ENCODE data around the gene PYY.
"Not testable (repeated sequence)": the region's sequence is repeated elsewhere in the genome, so short reads cannot be mapped to it uniquely, and the experiment has no call there.

PYY gene

DNA sequence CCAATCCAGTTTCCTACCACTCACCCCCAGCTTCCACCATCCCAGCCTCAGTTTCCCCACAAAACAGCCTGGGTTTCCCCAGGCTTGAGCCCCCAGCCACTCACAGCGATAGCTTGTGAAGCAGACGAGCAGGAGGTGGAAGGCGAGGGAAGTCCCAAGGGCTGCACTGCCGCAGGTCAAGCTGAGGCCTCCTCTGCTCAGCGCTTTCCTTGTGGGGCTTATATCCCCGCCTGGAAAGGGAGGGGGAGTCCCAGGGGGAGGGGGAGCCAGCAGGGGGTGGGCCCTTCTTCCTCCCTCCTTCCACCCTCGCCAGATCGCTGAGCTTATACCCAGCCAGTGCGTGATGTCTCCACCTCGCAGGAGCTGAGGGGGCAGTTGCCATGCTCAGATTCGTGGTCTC, at the start of gene PYY:
TSS of gene PYY (minus strand) at position 195 of the 400 bp plus-strand sequence. CDS start 457 bp downstream, outside the sequence.
- no peak for DNase-seq (ENCODE audit: low read depth in 2 of 2)

DNA sequence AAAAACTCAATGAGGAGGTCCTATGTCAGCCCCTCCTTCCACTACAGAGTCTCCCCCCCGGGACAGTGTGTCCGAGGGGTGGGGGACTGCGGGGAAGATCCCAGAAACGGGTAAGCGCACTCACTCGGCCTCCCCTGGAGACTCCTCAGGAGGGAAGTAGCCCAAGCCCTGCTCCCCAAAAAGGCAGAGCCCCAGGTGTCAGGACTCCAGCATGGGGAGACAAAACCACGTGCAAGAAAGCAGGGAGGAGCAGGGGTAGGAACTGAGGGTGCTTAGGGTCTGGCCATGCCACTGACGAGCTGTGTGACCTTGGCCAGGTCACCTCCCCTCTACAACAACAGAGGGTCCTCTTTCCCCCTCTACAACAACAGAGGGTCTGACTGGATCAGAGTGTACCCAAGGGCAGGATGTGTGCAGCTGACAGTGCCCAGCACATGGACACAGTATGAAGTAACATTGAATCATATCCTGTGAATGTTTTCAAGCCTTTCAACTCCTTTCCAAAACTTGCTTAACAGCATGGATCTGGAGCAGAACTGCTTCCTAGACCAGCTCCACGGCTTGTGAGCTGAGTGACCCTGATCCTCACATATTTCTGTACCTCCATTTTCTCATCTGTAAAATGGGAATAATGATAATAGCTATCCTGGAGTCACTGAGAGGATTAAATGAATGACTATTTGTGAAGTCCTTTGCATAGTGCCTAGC, 48.6 kb upstream of the PYY start:
- no peak for DNase-seq (ENCODE audit: low read depth in 2 of 2)

DNA sequence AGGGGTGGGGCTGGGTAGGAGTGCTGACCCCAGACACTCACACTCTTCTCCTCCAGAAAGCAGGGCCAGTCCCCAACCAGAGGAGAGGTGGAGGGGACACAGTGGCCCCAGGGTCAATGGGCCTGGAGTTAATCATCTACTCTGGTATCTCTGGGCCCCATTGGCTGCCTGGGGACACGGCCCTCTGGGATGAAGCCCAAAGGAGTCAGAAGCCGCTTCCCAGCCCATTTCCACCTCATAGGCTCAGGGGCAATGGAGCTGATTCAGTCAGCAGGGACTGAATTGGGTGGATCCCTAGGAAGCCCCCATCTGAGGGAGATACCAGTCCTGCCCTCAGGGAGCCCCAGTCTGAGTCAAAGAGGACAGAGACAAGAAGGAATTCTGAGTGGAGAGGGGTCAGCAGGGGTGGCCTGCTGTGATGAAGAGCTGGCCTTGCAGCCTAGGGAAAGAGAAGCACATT, 47.8 kb upstream of the PYY start:
- no peak for DNase-seq (ENCODE audit: low read depth in 2 of 2)

DNA sequence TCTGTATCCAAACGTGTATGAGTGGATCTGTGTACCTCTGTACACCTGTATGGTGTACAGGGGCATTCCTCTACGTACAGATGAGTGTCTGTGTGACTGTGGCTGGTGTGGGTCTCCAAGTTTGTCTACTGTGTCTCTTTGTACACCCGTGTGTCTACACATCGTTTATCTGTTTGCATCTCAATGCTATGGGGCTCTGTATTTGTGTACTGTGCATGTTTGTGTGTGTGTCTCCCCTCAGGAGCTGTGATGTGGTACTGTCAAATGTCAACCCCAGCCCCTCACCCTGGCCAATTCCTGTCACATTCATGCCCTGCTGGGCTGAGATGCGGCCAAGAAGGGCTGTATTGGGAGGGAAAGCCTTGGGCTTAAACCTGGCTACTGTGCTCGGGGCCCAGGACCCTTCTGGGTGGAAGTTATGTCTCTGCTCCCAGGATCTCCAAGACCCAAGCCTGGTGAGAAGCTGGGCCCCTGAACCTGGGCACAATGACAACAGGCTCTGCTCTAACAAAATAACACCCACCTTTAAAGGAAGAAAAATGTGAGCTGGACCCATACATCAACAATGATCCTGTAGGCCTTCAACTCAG, 47.2 kb upstream of the PYY start:
- no peak for DNase-seq (ENCODE audit: low read depth in 2 of 2)

DNA sequence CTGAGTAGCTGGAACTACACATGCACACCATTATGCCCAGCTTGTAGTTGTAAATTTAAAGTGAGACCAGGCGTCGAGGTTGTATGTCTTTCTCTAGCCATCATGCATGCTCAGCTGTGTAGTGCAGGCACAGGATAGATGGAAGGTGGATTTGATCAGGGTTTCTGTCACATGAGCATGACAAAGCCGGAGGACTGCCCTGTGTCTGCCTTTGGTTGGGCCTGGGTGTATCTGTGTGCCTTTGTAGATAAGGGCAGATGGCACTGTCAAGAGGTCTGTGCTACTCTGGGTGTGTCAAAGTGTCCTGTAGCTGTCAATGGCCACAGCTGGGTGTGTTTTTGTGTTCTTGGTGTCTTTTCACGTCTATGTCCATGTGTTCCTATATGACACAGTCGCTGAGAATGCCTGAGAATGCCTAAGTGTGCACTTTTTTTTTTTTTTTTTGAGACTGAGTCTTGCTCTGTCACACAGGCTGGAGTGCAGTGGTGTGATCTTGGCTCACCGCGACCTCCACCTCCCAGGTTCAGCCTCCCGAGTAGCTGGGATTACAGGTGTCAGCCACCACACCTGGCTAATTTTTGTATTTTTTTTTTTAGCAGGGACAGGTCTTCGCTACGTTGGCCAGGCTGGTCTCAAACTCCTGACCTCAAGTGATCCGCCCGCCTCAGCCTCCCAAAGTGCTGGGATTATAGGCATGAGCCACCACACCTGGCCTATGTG, 46.6 kb upstream of the PYY start:
- DNase-seq (ENCODE audit: low read depth in 2 of 2) = no peak

DNA sequence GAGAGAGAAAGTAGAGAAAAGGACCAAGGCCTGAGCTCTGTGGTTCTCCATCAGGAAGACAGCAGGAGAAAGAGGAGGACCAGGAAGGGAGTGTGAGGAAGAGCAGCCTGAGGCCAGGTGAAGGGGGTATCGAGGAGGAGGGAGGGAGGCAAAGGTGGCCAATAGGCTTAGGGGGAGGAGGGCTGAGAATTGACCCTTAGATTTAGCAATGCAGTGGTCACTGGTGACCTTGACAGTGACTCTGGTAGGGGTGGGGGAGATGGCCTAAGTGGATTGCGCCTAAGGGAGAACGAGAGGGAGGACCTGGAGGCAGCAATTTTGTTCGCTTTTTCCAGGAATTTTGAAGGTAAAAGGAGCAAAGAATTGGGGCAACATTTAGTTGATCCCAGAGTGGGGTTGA, 45.3 kb upstream of the PYY start:
- no peak for DNase-seq (ENCODE audit: low read depth in 2 of 2)

DNA sequence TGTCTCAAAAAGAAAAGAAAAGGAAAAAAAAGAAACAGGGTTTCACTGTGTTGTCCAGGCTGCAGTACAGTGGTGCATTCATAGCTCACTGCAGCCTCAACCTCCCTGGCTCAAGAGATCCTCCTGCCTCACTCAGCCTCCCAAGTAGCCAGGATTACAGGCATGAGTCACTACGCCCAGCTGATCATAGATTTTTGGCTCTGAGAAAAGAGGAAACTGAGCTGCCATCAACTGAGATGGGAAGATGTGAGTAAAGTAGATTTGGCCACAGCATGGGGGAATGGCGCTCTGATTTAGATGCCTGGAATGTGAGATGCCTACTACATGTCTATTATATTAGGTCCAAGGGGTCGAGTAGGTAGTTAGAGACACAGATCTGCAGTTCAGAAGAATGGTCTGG, 44.8 kb upstream of the PYY start:
- no peak for DNase-seq (ENCODE audit: low read depth in 2 of 2)

DNA sequence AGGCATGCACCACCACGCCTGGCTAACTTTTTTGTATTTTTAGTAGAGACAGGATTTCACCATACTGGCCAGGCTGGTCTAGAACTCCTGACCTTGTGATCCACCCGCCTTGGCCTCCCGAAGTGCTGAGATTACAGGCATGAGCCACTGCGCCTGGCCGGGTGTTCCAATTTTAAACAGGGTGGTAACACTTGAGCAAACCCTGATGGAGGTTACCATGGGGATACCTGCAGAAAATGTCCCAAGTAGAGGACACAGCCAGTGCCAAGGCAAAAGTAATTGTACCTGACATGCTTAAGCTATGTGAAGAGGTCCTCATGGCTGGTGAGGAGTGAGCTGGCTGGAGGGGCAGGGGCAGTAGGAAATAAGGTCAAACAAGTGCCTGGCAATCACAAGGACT, 43.4 kb upstream of the PYY start:
- not testable (repeated sequence) for DNase-seq (ENCODE audit: low read depth in 2 of 2)

DNA sequence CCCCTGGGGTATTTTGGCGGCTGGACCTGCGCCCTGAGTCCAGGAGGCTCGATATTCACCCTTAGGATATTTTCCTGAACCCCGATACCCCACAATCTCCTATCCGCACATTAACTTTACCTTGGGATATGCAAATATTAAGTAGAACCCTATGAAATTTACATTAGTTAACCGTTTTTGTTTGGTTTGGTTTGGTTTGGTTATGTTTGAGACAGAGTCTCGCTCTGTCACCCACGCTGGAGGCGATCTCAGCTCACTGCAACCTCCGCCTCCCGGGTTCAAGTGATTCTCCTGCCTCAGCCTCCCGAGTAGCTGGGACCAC, 41.4 kb upstream of the PYY start:
- DNase-seq (ENCODE audit: low read depth in 2 of 2) = no peak

DNA sequence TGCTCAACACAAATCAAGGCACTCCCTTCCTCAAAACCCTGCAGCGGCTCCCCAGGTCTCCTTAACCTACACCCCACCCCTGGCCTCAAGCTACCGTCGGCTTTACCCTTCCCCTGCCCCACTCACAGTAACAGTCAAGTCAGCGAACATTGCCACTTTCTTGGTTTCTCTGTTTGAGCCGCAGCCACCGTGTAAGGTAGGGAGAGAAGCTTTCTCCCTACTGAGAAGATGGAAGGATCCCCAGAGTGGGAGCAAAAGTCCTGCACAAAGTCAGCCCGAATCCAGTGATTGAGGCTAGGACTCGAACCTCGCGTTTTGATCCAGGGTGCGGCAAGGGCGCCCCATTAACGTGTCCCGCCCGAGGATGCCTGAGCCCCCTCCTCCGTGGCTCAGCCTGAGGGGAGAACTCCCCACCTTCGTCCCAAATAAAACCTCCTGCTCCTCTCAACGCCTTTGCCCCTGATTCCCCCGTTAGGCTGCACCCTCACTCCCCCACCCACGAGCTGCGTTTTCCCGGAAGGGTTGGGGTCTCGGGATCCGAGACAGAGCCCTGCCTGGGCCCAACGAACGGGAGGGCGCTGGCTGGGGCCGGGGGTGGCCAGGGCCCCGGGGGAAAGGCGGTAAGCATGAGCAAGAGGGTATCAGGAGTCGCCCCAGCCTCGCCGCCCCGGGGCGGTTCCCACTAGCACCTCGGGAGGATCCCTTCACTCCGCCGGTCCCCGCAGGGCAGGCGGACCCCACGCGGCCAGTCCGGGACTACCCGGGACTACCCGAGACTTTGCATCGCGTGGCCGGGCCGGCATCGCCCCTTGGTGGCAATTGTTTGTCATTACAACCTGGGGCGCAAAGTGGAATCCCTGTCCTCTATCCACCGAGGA, 40.8 kb upstream of the PYY start:
- DNase-seq (ENCODE audit: low read depth in 2 of 2) = peak in 1 of 2 donors; percentile 27

DNA sequence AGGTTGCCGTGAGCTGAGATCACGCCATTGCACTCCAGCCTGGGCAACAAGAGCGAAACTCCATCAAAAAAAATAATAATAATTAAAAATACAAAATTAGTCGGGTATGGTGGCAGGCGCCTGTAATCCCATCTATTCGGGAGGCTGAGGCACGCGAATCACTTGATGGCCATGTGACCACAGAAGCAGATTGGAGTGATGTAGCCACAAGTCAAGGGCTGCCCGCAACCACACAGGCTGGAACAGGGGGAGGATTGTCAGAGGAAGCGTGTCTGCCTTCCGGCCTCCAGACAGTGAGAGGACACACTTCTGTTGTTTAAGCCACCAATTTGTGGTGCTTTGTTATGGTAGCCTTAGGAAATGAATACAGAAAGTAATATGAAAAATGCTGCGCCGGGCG, 38.9 kb upstream of the PYY start:
- no peak for DNase-seq (ENCODE audit: low read depth in 2 of 2)

DNA sequence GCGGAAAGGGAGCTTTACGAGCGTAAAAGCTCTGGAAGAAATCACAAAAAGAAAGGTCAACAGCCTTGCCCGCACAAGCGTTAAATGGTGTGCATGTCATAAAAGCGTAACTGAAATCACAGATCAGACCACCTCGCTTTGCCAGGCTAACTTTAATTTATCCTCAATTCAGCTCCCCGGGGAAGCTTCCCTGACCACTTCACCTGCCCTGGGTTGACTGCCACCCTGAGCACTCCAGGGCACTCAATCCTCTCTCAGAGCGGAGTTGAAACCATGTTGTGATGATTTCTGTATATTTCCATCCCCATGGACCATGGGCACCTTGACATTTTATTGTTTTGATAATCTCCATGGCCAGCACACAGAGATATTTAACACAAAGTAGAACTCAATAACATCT, 34.6 kb upstream of the PYY start:
- no peak for DNase-seq (ENCODE audit: low read depth in 2 of 2)

DNA sequence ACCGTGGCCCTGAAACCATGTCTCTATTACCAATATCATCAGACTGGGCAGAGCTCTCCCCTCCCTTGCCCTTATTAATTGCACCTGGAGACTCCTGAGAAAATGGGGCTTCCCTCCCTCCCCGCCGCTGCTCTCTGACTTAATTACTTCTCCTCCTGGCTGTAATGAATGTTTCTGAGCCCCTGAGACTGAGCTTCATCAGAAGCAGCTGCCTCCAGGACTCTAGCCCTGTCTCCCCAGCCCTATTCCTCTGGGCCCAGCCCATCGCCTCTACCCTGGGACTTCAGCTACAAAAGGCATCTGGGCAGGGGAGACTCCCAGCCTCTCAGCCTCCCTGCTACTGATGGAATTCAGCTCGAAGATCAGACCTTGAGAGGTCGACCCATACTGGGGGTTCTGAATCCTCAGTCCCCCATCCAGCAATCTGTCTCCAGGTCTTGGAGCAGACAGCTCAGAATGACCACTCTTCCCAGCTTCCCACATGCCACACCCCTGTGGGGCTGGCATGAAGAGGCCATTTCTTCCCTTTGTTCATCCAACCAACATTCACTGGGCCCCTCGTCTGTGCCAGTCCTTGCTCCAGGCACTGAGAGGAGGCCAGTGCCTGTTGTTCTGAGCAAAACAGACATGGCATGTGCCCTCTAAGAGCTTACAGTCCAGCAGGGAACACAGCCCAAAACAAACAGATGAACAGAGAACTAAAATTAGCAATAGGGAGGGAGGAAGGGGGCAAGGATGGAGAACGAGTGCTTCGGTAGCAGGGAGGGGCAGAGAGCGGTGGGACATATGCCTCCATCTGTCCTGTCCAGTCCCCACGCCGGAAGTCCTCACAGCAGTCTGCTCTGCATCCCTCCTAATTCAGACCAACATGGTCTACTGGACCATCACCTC, 33.6 kb upstream of the PYY start:
- DNase-seq (ENCODE audit: low read depth in 2 of 2) = no peak

DNA sequence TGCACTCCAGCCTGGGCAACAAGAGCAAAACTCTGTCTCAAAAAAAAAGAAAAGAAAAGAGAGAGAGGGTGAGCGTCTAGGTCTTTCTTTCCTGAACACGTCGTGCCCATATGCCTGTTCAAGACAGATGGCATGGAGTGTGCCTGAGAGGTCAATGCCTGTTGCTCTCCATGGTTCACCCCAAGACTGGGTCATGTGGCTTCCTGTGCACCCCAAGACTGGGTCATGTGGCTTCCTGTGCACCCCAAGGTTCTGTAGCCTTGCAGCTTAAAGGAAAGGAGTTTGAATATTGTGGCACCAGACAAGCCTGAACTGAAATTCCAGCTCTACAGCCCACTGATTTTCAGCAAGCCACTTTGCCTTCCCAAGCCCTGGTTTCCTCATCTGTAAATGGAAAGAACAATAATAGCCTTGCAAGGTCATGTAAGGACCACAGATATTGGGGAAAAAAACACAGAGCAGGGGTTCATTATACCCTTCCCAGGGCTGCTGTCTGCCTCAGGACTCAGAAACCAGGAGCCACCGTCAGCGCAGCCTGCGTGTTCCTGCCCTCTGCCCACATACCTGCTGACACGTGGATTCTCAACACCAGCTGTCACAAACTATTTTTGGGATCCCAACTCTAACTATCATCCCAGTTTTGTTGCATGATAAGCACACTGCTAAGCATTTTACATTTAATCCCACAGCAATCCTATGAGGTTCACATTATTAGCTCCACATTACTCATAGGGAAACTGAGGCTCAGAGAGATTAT, 32.7 kb upstream of the PYY start:
- no peak for DNase-seq (ENCODE audit: low read depth in 2 of 2)

DNA sequence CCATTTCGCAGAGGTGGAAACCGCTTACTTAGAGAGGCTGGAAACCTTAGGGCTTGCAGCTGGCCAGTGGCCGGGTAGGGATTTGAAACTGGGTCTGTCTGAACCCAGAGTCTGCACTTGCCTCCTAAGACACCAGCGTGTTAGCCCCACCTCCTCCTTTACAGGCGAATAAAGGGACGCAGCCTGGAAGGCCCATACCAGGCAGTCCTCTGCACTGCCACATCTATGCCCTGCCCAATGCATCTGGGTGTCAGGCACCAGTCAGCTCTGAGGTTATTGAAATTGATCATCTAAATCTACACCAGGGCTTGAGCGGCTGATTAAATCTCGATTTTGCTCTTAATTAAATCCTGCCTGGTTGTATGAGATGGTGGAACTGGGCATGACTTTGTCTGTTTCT, 30.8 kb upstream of the PYY start:
- DNase-seq (ENCODE audit: low read depth in 2 of 2) = no peak

DNA sequence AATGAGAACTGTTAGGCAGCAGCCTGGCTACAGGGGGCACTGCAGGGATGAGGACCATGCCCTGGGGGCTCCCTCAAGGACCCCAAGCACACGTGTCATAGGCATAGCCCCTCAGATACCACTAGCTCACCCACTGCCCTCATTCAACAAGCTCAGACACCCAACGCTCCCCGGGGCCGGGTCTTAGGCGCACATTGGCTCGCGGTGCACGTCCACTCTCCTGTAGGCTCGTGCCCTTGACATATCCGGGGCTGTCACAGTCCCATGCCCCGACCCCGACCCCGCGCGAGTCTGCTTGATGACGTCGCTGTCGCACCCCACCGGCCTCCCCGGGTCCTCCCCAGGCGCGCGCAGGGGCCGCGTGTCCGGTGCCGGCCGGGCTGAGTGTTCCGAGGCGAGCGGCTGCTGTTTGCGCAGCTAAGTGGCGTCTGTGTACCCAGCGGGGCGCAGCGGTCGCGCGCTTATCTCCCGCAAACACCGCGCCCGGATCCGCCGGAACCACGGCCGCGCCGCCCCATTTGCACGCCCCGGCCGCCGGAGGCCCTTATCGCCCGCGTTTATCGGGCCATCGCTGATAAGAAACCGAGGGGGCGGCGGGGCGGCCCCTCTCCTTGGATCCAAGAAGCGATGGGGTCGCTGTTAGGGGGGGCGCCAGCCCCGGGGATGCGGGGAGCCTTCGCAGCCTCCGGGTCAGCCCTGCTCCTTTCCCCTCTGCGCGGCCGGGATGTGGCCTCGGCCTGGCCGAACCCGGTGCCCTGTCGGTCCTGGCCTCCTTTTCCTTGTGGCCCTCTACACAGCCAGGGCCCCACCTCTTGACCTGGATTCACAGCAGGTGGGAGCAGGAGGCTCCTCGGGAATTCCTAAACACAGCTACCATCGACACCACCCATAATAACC, 30.0 kb upstream of the PYY start:
- no peak for DNase-seq (ENCODE audit: low read depth in 2 of 2)

DNA sequence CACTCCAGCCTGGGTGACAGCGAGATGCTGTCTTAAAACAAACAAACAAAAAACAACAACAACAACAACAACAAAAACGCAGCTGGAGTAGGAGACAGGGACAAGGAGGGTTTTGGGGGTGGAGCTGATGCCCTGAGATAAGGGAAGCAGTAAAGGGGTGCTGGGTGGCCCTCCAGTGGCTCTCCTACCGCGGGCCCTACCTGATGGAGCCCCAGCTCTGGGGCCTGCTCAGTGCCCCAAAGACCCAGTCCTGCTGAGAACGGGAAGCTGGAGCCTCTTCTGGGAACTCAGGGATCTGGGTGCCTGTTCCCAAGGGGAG, 29.4 kb upstream of the PYY start:
- no peak for DNase-seq (ENCODE audit: low read depth in 2 of 2)

DNA sequence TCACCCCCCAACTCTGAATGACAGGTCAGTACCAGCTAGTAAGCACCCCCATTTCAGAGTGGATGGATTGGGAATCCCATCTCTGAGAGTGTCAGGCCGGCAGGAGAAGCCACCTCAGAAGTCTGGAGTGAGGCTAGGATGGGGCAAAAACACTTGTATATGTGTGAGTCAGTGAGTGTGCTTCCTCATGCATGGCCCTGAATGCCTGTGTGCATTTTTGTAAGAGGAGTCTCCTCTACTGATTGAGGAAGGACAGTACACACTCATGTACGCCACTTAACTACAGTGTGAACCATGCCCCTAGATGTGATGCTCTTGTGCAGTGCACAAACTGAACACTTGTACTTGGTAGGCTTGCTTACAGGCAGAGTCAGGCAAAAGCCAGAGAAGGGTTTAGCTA, 28.4 kb upstream of the PYY start:
- no peak for DNase-seq (ENCODE audit: low read depth in 2 of 2)

DNA sequence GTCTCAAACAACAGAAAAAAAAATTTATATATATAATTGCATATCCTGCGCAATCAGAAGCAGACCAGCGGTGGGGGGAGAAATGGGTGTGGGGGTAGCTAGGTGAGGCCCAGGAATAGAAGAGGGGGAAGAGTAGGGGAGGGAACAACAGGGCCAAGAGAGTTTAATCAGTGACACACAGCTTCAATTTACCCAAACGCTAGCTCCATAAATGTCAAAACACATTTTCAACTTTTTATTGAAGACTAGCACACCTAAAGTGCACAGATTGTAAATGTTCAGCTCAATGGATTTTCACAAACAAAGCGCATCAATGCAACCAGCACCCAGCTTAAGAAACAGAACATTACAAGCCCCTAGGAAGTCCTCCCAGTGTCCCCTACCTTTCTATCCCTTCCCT, 25.9 kb upstream of the PYY start:
- DNase-seq (ENCODE audit: low read depth in 2 of 2) = no peak

DNA sequence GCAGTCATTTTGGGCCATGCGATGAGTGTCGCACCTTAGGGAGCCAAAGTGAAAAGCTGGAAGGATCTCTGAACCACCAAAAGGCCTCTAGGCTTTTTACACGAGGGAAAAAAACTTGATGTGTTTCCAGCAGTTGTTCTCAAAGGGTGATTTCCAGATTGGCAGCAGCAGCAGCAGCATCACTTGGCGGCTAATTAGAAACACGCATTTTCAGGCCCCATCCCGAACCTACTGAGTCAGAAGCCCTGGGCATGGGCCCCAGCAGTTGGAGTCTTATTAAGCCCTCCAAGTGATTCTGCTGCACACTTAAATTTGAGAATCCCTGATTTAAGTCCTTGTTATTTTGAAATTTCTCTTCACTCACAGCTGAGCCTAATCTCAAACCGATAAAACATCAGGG, 25.3 kb upstream of the PYY start:
- DNase-seq (ENCODE audit: low read depth in 2 of 2) = no peak
